Tibial nerve (tissue), 4 donors: ENCODE data around the gene ABCC10. TPM values are rescaled to one million over a fixed set of nuclear protein-coding genes. Genes with fewer than 3 reads are reported as not detected.
A peak's percentile ranks its signal among the peaks of the same experiment; 100 is the strongest.

Experiments
- DNase-seq, 2 donors: peaks; one replicate each; pipeline ENCODE4 v3.0.0-alpha.2; 2019; ENCODE audit warnings: low spot score in 2 of 2
- H3K27ac ChIP-seq, 4 donors: fragments of 200-600 bp; sonication (generic) in 3 of 4; one replicate each; pipeline ENCODE4 v1.5.1; 2017 to 2019; ENCODE audit warnings: mild to moderate bottlenecking in 1 of 4
- H3K27me3 ChIP-seq, 2 donors: fragments of 200-600 bp; sonication (generic) in 1 of 2; one replicate each; pipeline versions ENCODE4 v1.5.1 to v1.6.0; 2017 to 2019
- H3K36me3 ChIP-seq, 3 donors: fragments of 200-600 bp; sonication (generic); one replicate each; pipeline ENCODE4 v1.5.1; 2018 to 2019
- H3K4me1 ChIP-seq, 4 donors: fragments of 200-600 bp; sonication (generic) in 3 of 4; one replicate each; pipeline ENCODE4 v1.5.1; 2017 to 2019
- H3K4me3 ChIP-seq, 4 donors: fragments of 200-600 bp; sonication (generic) in 3 of 4; one replicate each; pipeline ENCODE4 v1.5.1; 2017 to 2019; ENCODE audit warnings: mild to moderate bottlenecking in 1 of 4, moderate library complexity in 1 of 4
- H3K9me3 ChIP-seq, 4 donors: fragments of 200-600 bp; sonication (generic) in 3 of 4; one replicate each; pipeline ENCODE4 v1.5.1; 2017 to 2019
- EP300 ChIP-seq, 2 donors: sonication (generic); formaldehyde crosslinking; IDR thresholded peaks; one replicate each; pipeline ENCODE4 v1.6.1; 2017; ENCODE audit warnings: antibody characterized with exemption in 2 of 2, mild to moderate bottlenecking in 1 of 2
- POLR2A ChIP-seq, 2 donors: fragments of 450-650 bp; IDR thresholded peaks; one replicate each; pipeline ENCODE4 v1.6.1; 2017; ENCODE audit warnings: antibody characterized with exemption in 2 of 2, mild to moderate bottlenecking in 2 of 2, moderate library complexity in 2 of 2
- WGBS, 2 donors: methylation state at CpG; one replicate each; pipeline ENCODE4 v1.1.5; 2018; 5-methylcytosine and 5-hydroxymethylcytosine counted together
- total RNA-seq, 4 donors: library from RNA; depleted of rRNA; stranded (reverse); fragments of >200 nt; gene quantifications; one replicate each; pipeline ENCODE4 v1.1.0, GENCODE V29; 2016
- TF ChIP-seq, protein P1 (sequence below), 5 experiments: fragments of 200-600 bp in 3 of 5; fragments of 450-650 bp in 2 of 5; sonication (generic) in 3 of 5; IDR thresholded peaks; one replicate each; pipeline ENCODE4 v1.5.1; 2016 to 2019; ENCODE audit warnings: antibody characterized with exemption in 5 of 5, mild to moderate bottlenecking in 3 of 5, moderate library complexity in 2 of 5

ABCC10 gene
- total RNA-seq, 4 donors from 2014 or later, result 14.9 to 35.9 (median 27.1) TPM

DNA sequence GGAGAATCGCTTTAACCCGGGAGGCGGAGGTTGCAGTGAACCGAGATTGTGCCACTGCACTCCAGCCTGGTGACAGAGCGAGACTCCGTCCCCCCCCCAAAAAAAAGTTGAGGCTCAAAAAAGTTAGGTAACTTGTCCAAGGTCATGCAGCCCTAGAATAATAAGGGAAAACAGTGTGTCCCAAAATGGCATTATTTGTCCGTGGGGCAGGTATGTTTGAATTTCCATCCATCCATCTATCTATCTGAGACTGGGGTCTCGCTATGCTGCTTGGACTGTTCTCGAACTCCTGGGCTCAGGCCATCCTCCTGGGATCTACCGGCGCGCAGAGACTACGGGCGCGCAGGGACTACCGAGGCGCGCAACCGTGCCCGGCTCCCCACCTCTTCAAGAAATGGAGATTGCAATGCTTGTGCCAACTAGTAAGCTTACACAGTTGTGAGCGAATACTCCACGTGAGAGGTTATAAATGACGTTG is 374 bp upstream of the ABCC10 start:
- Histone ChIP-seq H3K27ac (peak overlapping the region; percentile 79 to 82 (median 81)), H3K27me3 (no peaks in the 10 kb centered on the region), H3K9me3 (peaks cover 0 to 5% (median 0%) of the 10 kb centered on the region in 4 donors), H3K4me3 (peak overlapping the region; percentile 63 to 78 (median 69)), H3K4me1 (peaks cover 0 to 22% (median 15%) of the 10 kb centered on the region in 4 donors), H3K36me3 (peaks cover 0 to 8% (median 0%) of the 10 kb centered on the region in 3 donors)
- no peak for TF ChIP-seq EP300 (IDR thresholded peaks at IDR 0.05)
- no peak for TF ChIP-seq POLR2A (IDR thresholded peaks at IDR 0.05)
- TF ChIP-seq, protein P1, sequence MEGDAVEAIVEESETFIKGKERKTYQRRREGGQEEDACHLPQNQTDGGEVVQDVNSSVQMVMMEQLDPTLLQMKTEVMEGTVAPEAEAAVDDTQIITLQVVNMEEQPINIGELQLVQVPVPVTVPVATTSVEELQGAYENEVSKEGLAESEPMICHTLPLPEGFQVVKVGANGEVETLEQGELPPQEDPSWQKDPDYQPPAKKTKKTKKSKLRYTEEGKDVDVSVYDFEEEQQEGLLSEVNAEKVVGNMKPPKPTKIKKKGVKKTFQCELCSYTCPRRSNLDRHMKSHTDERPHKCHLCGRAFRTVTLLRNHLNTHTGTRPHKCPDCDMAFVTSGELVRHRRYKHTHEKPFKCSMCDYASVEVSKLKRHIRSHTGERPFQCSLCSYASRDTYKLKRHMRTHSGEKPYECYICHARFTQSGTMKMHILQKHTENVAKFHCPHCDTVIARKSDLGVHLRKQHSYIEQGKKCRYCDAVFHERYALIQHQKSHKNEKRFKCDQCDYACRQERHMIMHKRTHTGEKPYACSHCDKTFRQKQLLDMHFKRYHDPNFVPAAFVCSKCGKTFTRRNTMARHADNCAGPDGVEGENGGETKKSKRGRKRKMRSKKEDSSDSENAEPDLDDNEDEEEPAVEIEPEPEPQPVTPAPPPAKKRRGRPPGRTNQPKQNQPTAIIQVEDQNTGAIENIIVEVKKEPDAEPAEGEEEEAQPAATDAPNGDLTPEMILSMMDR (IDR thresholded peaks at IDR 0.05), result no peak
- no peak for DNase-seq
- 25 to 44% methylated on average over 22 to 23 of the region's 23 CpGs for WGBS, 2 donors

DNA sequence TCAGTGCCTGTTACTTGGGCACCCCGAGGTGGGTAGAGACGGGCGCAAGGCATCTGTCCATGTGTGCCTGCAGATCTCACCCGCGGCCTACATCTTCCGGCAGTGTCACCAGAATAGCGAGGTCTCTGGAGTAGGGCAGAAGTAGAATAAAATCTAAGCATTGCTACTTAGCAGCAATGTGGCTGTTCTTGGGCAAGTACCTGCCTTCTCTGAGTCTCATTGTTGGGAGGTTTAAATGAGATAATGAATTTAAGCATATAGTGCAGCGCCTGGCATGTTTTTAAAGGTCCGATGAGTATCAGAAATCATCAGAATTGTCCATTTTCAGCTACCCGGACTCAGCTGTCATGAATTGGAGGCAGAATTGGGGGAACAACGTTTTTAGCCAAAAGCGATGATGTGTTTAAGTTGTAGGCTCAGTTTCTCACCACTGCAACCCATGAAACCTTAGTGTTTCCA is 800 bp downstream of the ABCC10 start:
- 16 to 21% methylated on average over 12 of the region's 12 CpGs for WGBS, 2 donors
- Histone ChIP-seq H3K27ac (peak overlapping the region; percentile 79 to 82 (median 81)), H3K27me3 (no peaks in the 10 kb centered on the region), H3K4me1 (peaks cover 0 to 22% (median 15%) of the 10 kb centered on the region in 4 donors), H3K9me3 (no peaks in the 10 kb centered on the region), H3K36me3 (peaks cover 0 to 20% (median 0%) of the 10 kb centered on the region in 3 donors), H3K4me3 (peak overlapping the region; percentile 63 to 78 (median 69))
- DNase-seq, result no peak
- no peak for TF ChIP-seq EP300 (IDR thresholded peaks at IDR 0.05)
- TF ChIP-seq POLR2A (IDR thresholded peaks at IDR 0.05), result no peak
- TF ChIP-seq, protein P1 (IDR thresholded peaks at IDR 0.05), result no peak

DNA sequence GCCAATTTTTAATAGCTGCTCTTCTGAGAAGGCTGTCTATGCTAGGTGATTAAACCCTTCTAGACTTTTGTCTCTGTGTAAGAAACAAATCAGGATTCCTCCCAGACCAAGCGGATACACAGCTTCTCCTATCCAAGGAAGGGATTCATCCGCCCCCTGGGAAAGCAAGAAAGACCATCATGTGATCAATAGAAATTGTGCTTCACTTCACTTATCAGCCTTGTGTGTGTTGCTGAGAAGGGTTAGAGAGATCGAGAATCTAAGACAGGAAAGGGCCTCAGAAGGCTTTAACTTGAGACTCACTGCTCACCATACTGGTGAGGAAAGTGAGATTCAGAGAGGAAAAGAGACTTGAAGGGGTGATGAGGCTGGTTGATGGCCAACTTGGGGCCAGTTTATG is 1.5 kb downstream of the ABCC10 start:
- H3K27me3 ChIP-seq, result no peaks in the 10 kb centered on the region
- no peak for DNase-seq
- 88 to 91% methylated on average over 3 of the region's 3 CpGs for WGBS, 2 donors
- H3K9me3 ChIP-seq, result no peaks in the 10 kb centered on the region
- H3K36me3 ChIP-seq, result peaks cover 0 to 27% (median 0%) of the 10 kb centered on the region in 3 donors
- H3K27ac ChIP-seq, result peak overlapping the region in 1 of 4 donors; percentile 81
- peaks cover 0 to 22% (median 15%) of the 10 kb centered on the region in 4 donors for H3K4me1 ChIP-seq
- peak overlapping the region in 2 of 4 donors; percentile 66 to 78 for H3K4me3 ChIP-seq
- TF ChIP-seq EP300 (IDR thresholded peaks at IDR 0.05), result no peak
- TF ChIP-seq, protein P1 (IDR thresholded peaks at IDR 0.05), result no peak
- TF ChIP-seq POLR2A (IDR thresholded peaks at IDR 0.05), result no peak

DNA sequence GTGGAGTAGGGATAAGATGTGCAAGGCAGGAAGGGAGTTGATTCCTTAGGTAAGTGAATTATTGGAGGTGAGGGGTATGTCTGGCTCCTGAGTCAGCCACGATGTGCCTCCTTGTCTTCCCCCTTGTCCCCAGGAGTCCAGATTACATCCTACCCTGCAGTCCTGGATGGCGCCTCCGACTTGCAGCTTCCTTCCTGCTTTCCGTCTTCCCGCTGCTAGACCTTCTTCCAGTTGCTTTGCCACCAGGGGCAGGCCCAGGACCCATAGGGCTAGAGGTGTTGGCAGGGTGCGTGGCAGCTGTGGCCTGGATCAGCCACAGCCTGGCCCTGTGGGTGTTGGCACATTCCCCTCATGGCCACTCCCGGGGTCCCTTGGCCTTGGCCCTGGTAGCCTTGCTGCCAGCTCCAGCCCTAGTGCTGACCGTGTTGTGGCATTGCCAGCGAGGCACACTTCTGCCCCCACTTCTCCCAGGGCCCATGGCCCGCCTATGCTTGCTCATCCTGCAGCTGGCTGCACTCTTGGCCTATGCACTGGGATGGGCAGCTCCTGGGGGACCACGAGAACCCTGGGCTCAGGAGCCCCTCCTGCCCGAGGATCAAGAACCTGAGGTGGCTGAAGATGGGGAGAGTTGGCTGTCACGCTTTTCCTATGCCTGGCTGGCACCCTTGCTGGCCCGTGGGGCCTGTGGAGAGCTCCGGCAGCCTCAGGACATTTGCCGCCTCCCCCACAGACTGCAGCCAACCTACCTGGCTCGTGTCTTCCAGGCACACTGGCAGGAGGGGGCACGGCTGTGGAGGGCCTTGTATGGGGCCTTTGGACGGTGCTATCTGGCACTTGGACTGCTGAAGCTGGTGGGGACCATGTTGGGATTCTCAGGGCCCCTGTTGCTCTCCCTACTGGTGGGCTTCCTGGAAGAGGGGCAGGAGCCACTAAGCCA is 4.9 kb downstream of the ABCC10 start:
- DNase-seq, result no peak

More for the DNA sequence above, 4.9 kb downstream of the ABCC10 start:
- WGBS, 2 donors, result 93 to 95% methylated on average over 15 to 17 of the region's 19 CpGs
- Histone ChIP-seq H3K27me3 (no peaks in the 10 kb centered on the region), H3K27ac (no peak overlapping the region), H3K4me3 (no peak overlapping the region), H3K36me3 (peaks cover 0 to 31% (median 0%) of the 10 kb centered on the region in 3 donors), H3K9me3 (no peaks in the 10 kb centered on the region), H3K4me1 (peaks cover 0 to 39% (median 27%) of the 10 kb centered on the region in 4 donors)
- TF ChIP-seq, protein P1 (IDR thresholded peaks at IDR 0.05), result no peak
- TF ChIP-seq POLR2A (IDR thresholded peaks at IDR 0.05), result no peak
- no peak for TF ChIP-seq EP300 (IDR thresholded peaks at IDR 0.05)
